Rectal smooth muscle tissue (tissue), 1 donor: Measurements from ENCODE around the gene CABLES2.

Source experiments
- H3K27ac ChIP-seq: one replicate; pipeline ENCODE4 v1.7.0; 2013; ENCODE audit warnings: low read depth, low read length, inconsistent platforms
- H3K27me3 ChIP-seq: one replicate; pipeline ENCODE4 v1.7.0; 2013; ENCODE audit warnings: low read length; ENCODE audit not compliant: control insufficient read depth, insufficient read depth
- H3K36me3 ChIP-seq: one replicate; pipeline ENCODE4 v1.7.0; 2013; ENCODE audit warnings: low read length; ENCODE audit not compliant: control insufficient read depth, insufficient read depth
- H3K4me1 ChIP-seq: one replicate; pipeline ENCODE4 v1.7.0; 2013; ENCODE audit warnings: low read length; ENCODE audit not compliant: control insufficient read depth, insufficient read depth
- H3K4me3 ChIP-seq: one replicate; pipeline ENCODE4 v1.7.0; 2013; ENCODE audit warnings: low read length
- H3K9ac ChIP-seq: one replicate; pipeline ENCODE4 v1.7.0; 2013; ENCODE audit warnings: low read length

Gene CABLES2

GRCh38 chr20:62364911-62365736 lies 42.0 kb downstream of the CABLES2 start:
- H3K36me3 ChIP-seq = peaks cover 4% of the 10 kb centered on the region
- no peak overlapping the region for H3K9ac ChIP-seq
- H3K27ac ChIP-seq = peak overlapping the region; percentile 90
- H3K27me3 ChIP-seq = peaks cover 6% of the 10 kb centered on the region
- peaks cover 68% of the 10 kb centered on the region for H3K4me1 ChIP-seq
- peak overlapping the region; percentile 73 for H3K4me3 ChIP-seq

GRCh38 chr20:62363920-62364851 lies 42.9 kb downstream of the CABLES2 start:
- Histone ChIP-seq H3K9ac (peak overlapping the region; percentile 1), H3K36me3 (peaks cover 4% of the 10 kb centered on the region), H3K4me1 (peaks cover 59% of the 10 kb centered on the region), H3K4me3 (peak overlapping the region; percentile 73), H3K27ac (peak overlapping the region; percentile 90), H3K27me3 (no peaks in the 10 kb centered on the region)

GRCh38 chr20:62362991-62363919 lies 43.8 kb downstream of the CABLES2 start:
- Histone ChIP-seq H3K27ac (peak overlapping the region; percentile 90), H3K27me3 (no peaks in the 10 kb centered on the region), H3K36me3 (peaks cover 4% of the 10 kb centered on the region), H3K4me3 (no peak overlapping the region), H3K9ac (no peak overlapping the region), H3K4me1 (peaks cover 63% of the 10 kb centered on the region)

GRCh38 chr20:62362590-62362940 lies 44.5 kb downstream of the CABLES2 start:
- H3K9ac ChIP-seq = no peak overlapping the region
- no peak overlapping the region for H3K4me3 ChIP-seq
- peaks cover 4% of the 10 kb centered on the region for H3K36me3 ChIP-seq
- peak overlapping the region; percentile 90 for H3K27ac ChIP-seq
- peaks cover 64% of the 10 kb centered on the region for H3K4me1 ChIP-seq
- no peaks in the 10 kb centered on the region for H3K27me3 ChIP-seq

GRCh38 chr20:62361799-62362589 lies 45.1 kb downstream of the CABLES2 start:
- Histone ChIP-seq H3K4me3 (no peak overlapping the region), H3K9ac (no peak overlapping the region), H3K27ac (peak overlapping the region; percentile 90), H3K36me3 (peaks cover 4% of the 10 kb centered on the region), H3K27me3 (no peaks in the 10 kb centered on the region), H3K4me1 (peaks cover 67% of the 10 kb centered on the region)

GRCh38 chr20:62360854-62361798 lies 46.0 kb downstream of the CABLES2 start:
- Histone ChIP-seq H3K4me3 (no peak overlapping the region), H3K27ac (peak overlapping the region; percentile 90), H3K27me3 (no peaks in the 10 kb centered on the region), H3K4me1 (peaks cover 76% of the 10 kb centered on the region), H3K9ac (no peak overlapping the region), H3K36me3 (peaks cover 4% of the 10 kb centered on the region)

- no peaks in the 10 kb centered on the region for H3K27me3 ChIP-seq
- H3K27ac ChIP-seq = peak overlapping the region; percentile 88
- H3K9ac ChIP-seq = no peak overlapping the region
- H3K36me3 ChIP-seq = peaks cover 4% of the 10 kb centered on the region
- no peak overlapping the region for H3K4me3 ChIP-seq
- H3K4me1 ChIP-seq = peaks cover 83% of the 10 kb centered on the region
Observed at GRCh38 chr20:62359491-62360121, 47.5 kb downstream of the CABLES2 start.

- H3K36me3 ChIP-seq = peaks cover 4% of the 10 kb centered on the region
- H3K9ac ChIP-seq = no peak overlapping the region
- H3K27ac ChIP-seq = peak overlapping the region; percentile 88
- H3K27me3 ChIP-seq = no peaks in the 10 kb centered on the region
- H3K4me1 ChIP-seq = peaks cover 81% of the 10 kb centered on the region
- no peak overlapping the region for H3K4me3 ChIP-seq
Observed at GRCh38 chr20:62359043-62359490, 48.0 kb downstream of the CABLES2 start.

- H3K4me1 ChIP-seq = peaks cover 76% of the 10 kb centered on the region
- H3K36me3 ChIP-seq = peaks cover 4% of the 10 kb centered on the region
- H3K27ac ChIP-seq = peak overlapping the region; percentile 88
- peak overlapping the region; percentile 36 for H3K4me3 ChIP-seq
- no peaks in the 10 kb centered on the region for H3K27me3 ChIP-seq
- H3K9ac ChIP-seq = no peak overlapping the region
Observed at GRCh38 chr20:62358171-62359042, 48.7 kb downstream of the CABLES2 start.
